Ovary (tissue), 9 donors: ENCODE results near the gene MATN3. TPM values are rescaled to one million over a fixed set of nuclear protein-coding genes. Genes with fewer than 3 reads are reported as not detected.

ENCODE experiments used
- DNase-seq, 5 donors: peaks; one replicate each; pipeline ENCODE4 v3.0.0-alpha.2; 2019 to 2020
- H3K27ac ChIP-seq, 2 donors: fragments of 200-600 bp; one replicate each; pipeline versions ENCODE4 v1.5.1 to v1.8.0; 2019 to 2022
- H3K27me3 ChIP-seq: fragments of 200-600 bp; one replicate; pipeline ENCODE4 v1.8.0; 2022
- H3K36me3 ChIP-seq: fragments of 200-600 bp; sonication (generic); one replicate; pipeline ENCODE4 v1.5.1; 2019
- H3K4me1 ChIP-seq: one replicate; pipeline ENCODE4 v1.8.1; 2013; ENCODE audit warnings: mild to moderate bottlenecking, moderate library complexity; ENCODE audit not compliant: insufficient read depth
- H3K4me3 ChIP-seq: fragments of 200-600 bp; sonication (generic); one replicate; pipeline ENCODE4 v1.5.1; 2017
- H3K9me3 ChIP-seq, 2 donors: fragments of 200-600 bp in 1 of 2; sonication (generic) in 1 of 2; one replicate each; pipeline versions ENCODE4 v1.5.1 to v1.8.1; 2013 to 2019; ENCODE audit warnings: mild to moderate bottlenecking in 1 of 2, moderate library complexity in 1 of 2
- CTCF ChIP-seq, 3 donors: fragments of 450-650 bp in 2 of 3; fragments of 200-600 bp in 1 of 3; IDR thresholded peaks; one replicate each; pipeline versions ENCODE4 v1.5.1 to v1.8.0; 2016 to 2022; ENCODE audit warnings: antibody characterized with exemption in 3 of 3, mild to moderate bottlenecking in 1 of 3
- EP300 ChIP-seq: sonication (generic); formaldehyde crosslinking; IDR thresholded peaks from one replicate; pipeline ENCODE4 v1.6.1; 2017; ENCODE audit warnings: antibody characterized with exemption
- POLR2A ChIP-seq: fragments of 450-650 bp; IDR thresholded peaks from one replicate; pipeline ENCODE4 v1.6.1; 2017; ENCODE audit warnings: antibody characterized with exemption, mild to moderate bottlenecking, moderate library complexity
- WGBS, 3 donors: extraction: QIAGEN DNeasy Blood & Tissue Kit in 1 of 3; methylation state at CpG; one replicate each; pipeline versions ENCODE4 v1.1.5 to v1.1.7; 2013 to 2017; 5-methylcytosine and 5-hydroxymethylcytosine counted together
- intact Hi-C, 4 donors: fragments of 100-400 bp; cut with DNase I; formaldehyde crosslinking; loops; one replicate each; pipeline versions ENCODE4 v1.11.0 to v1.15.1; 2022 to 2023
- polyA plus RNA-seq, 2 donors: library from polyadenylated mRNA; stranded (reverse); fragments of 200-250 nt in 1 of 2; fragments of 350-450 nt in 1 of 2; fragmentation: Illumina TruSeq in 1 of 2; extraction: RNeasy Lipid Tissue Mini Kit (QIAGEN cat#74804) in 1 of 2; gene quantifications; one replicate each; pipeline ENCODE4 v1.2.3, GENCODE V29; 2013 to 2014
- total RNA-seq, 7 donors: library from RNA; depleted of rRNA in 2 of 7; stranded (reverse); fragments of >200 nt in 2 of 7; fragmentation: NEBNext Ultra II Directional in 3 of 7; extraction: Animal tissue kit (Norgen Biotek cat#: 25700) in 3 of 7; gene quantifications; one replicate each; pipeline versions ENCODE4 v1.1.0 to v1.2.4, GENCODE V29; 2016 to 2023
- donor health status: DM: no; HTN: no; CAD: no; lungs with moderate emphysema.
- donor health status: DM: no; HTN: no; CAD: no.
- donor health status: Bipolar disorder and iron deficiency.
- donor health status: DM: yes; HTN: yes; CAD: no.
- donor health status: DM: no; HTN: no; CAD: no.
- donor health status: DM: yes; HTN: yes; CAD: no.

Gene MATN3
- total and polyA plus RNA-seq, 9 donors = 0.34 to 2.5 (median 0.73) TPM

- no peaks in the 10 kb centered on the region for H3K27me3 ChIP-seq
- intact Hi-C loops = no loop called here
- H3K27ac ChIP-seq = no peak overlapping the region
- WGBS, 3 donors = 62 to 66% (median 63%) methylated on average over 4 of the region's 4 CpGs
- peaks cover 4% of the 10 kb centered on the region for H3K4me1 ChIP-seq
- H3K9me3 ChIP-seq = peaks cover 0 to 3% of the 10 kb centered on the region in 2 donors
- H3K36me3 ChIP-seq = no peaks in the 10 kb centered on the region
- DNase-seq = no peak
- no peak overlapping the region for H3K4me3 ChIP-seq
- no peak for TF ChIP-seq POLR2A
- TF ChIP-seq CTCF (IDR thresholded peaks at IDR 0.05) = no peak
- TF ChIP-seq EP300 = no peak
Measured at GRCh38 chr2:20034218-20034617, 21.8 kb upstream of the MATN3 start.

- intact Hi-C loops = no loop called here
- Histone ChIP-seq H3K4me1 (peaks cover 4% of the 10 kb centered on the region), H3K4me3 (no peak overlapping the region), H3K27me3 (no peaks in the 10 kb centered on the region), H3K36me3 (no peaks in the 10 kb centered on the region), H3K9me3 (peaks cover 0 to 3% of the 10 kb centered on the region in 2 donors), H3K27ac (no peak overlapping the region)
- TF ChIP-seq CTCF (IDR thresholded peaks at IDR 0.05) (no peak), EP300 (no peak), POLR2A (no peak)
- 79 to 88% (median 81%) methylated on average over 3 of the region's 3 CpGs for WGBS, 3 donors
- DNase-seq = no peak
Measured at GRCh38 chr2:20033322-20033721, 20.9 kb upstream of the MATN3 start.

DNA sequence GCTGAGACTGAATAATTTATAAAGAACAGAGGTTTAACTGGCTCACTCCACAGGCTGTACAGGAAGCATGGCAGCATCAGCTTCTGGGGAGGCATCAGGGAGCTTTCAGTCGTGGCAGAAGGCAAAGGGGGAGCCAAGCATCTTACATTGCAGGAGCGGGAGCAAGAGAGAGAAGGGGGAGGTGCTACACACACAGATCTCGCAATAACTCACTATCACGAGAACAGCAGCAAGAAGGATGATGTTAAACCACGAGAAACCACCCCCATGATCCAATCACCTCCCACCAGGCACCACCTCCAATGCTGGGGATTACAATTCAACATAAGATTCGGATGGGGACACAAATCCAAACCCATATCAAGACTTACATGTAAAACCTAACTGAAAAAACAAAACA, 17.8 kb upstream of the MATN3 start:
- no peak for DNase-seq
- H3K36me3 ChIP-seq = no peaks in the 10 kb centered on the region
- H3K27ac ChIP-seq = no peak overlapping the region
- TF ChIP-seq EP300 = no peak
- TF ChIP-seq POLR2A = no peak
- TF ChIP-seq CTCF (IDR thresholded peaks at IDR 0.05) = no peak
- H3K4me1 ChIP-seq = no peaks in the 10 kb centered on the region
- intact Hi-C loops = no loop called here
- H3K4me3 ChIP-seq = no peak overlapping the region
- 87 to 92% (median 90%) methylated on average over 6 of the region's 6 CpGs for WGBS, 3 donors
- H3K9me3 ChIP-seq = peaks cover 0 to 3% of the 10 kb centered on the region in 2 donors
- no peaks in the 10 kb centered on the region for H3K27me3 ChIP-seq

GRCh38 chr2:20027705-20028434, 15.4 kb upstream of the MATN3 start:
- 62 to 81% (median 79%) methylated on average over 3 of the region's 3 CpGs for WGBS, 3 donors
- intact Hi-C loops = no loop called here
- DNase-seq = no peak
- no peak for TF ChIP-seq EP300
- no peak for TF ChIP-seq CTCF (IDR thresholded peaks at IDR 0.05)
- no peak for TF ChIP-seq POLR2A
- Histone ChIP-seq H3K4me3 (no peak overlapping the region), H3K27ac (no peak overlapping the region), H3K36me3 (no peaks in the 10 kb centered on the region), H3K4me1 (no peaks in the 10 kb centered on the region), H3K9me3 (peaks cover 0 to 3% of the 10 kb centered on the region in 2 donors), H3K27me3 (no peaks in the 10 kb centered on the region)
